ENCODE measurements around the gene RRP12.

RRP12 gene

DNA sequence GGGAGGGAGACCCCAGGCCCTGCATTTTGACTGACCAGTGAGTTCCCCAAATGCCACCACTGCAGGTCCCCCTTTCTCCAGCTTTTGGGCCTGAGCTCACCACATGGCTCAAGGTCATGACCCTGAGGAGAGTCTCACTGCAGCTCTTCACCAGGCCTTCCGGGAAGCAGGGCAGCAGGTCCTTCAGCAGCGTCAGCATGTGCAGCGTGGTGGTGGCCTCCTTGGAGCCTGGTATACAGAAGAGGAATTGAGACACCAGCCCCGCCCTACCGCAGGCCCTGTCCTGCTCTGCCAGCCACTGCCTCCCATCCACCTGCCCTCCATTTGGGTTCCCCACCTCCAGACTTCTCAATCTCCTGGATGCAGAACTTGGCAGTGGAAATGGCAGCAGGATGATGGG lies 13.0 kb downstream of the RRP12 start:
- H3K9ac ChIP-seq (ENCODE audit: insufficient read length, low read depth) = no peak overlapping the region
- no peaks in the 10 kb centered on the region for H3K27me3 ChIP-seq (ENCODE audit: insufficient read depth, insufficient read length)
- peaks cover 2% of the 10 kb centered on the region for H3K4me1 ChIP-seq (ENCODE audit: insufficient read depth, insufficient read length)
- no peaks in the 10 kb centered on the region for H3K9me3 ChIP-seq (ENCODE audit: insufficient read depth, low read length)
- no peak for DNase-seq (ENCODE audit: low read depth, low spot score)
- peaks cover 69% of the 10 kb centered on the region for H3K36me3 ChIP-seq (ENCODE audit: insufficient read depth, insufficient read length, low read length)
- no peak for TF ChIP-seq SUZ12 (IDR thresholded peaks at IDR 0.05; ENCODE audit: extremely low read depth, insufficient read depth, insufficient read length)
- TF ChIP-seq YY1 (IDR thresholded peaks at IDR 0.05; ENCODE audit: insufficient read depth, insufficient read length) = no peak
- TF ChIP-seq ZNF274 (IDR thresholded peaks at IDR 0.05; ENCODE audit: low read depth, low read length) = no peak
- H3K4me3 ChIP-seq (ENCODE audit: insufficient read length, low read depth) = no peak overlapping the region

DNA sequence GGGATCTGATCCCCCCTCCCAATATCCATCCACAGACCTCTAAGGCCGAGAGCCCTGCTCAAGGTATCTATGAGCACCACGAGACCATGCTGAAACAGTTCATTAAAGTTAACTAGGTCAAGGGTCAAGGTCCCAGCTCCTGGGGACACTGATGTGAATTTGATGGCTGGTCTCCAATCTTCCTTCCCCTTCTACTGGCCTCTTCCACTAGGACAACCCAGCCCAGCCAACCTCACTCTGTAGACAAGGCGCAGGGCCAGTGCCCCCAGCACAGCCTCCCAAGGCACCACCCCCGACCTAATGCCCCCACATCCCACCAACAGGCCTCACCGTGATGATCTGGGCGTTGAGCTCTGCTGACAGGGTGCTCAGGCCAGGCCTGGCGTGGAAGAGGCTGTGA lies 15.6 kb downstream of the RRP12 start:
- Histone ChIP-seq H3K4me1 (ENCODE audit: insufficient read depth, insufficient read length) (peaks cover 2% of the 10 kb centered on the region), H3K27me3 (ENCODE audit: insufficient read depth, insufficient read length) (no peaks in the 10 kb centered on the region), H3K9me3 (ENCODE audit: insufficient read depth, low read length) (no peaks in the 10 kb centered on the region), H3K9ac (ENCODE audit: insufficient read length, low read depth) (no peak overlapping the region), H3K4me3 (ENCODE audit: insufficient read length, low read depth) (no peak overlapping the region), H3K36me3 (ENCODE audit: insufficient read depth, insufficient read length, low read length) (peaks cover 77% of the 10 kb centered on the region)
- TF ChIP-seq ZNF274 (IDR thresholded peaks at IDR 0.05; ENCODE audit: low read depth, low read length) = no peak
- no peak for TF ChIP-seq SUZ12 (IDR thresholded peaks at IDR 0.05; ENCODE audit: extremely low read depth, insufficient read depth, insufficient read length)
- no peak for DNase-seq (ENCODE audit: low read depth, low spot score)

GRCh38 chr10:97384641-97385040 lies 16.5 kb downstream of the RRP12 start:
- TF ChIP-seq ZNF274 (IDR thresholded peaks at IDR 0.05; ENCODE audit: low read depth, low read length) (no peak), SUZ12 (IDR thresholded peaks at IDR 0.05; ENCODE audit: extremely low read depth, insufficient read depth, insufficient read length) (no peak), YY1 (IDR thresholded peaks at IDR 0.05; ENCODE audit: insufficient read depth, insufficient read length) (no peak)
- Histone ChIP-seq H3K27me3 (ENCODE audit: insufficient read depth, insufficient read length) (no peaks in the 10 kb centered on the region), H3K4me1 (ENCODE audit: insufficient read depth, insufficient read length) (peaks cover 2% of the 10 kb centered on the region), H3K9ac (ENCODE audit: insufficient read length, low read depth) (no peak overlapping the region), H3K9me3 (ENCODE audit: insufficient read depth, low read length) (no peaks in the 10 kb centered on the region), H3K36me3 (ENCODE audit: insufficient read depth, insufficient read length, low read length) (peaks cover 78% of the 10 kb centered on the region), H3K4me3 (ENCODE audit: insufficient read length, low read depth) (no peak overlapping the region)
- no peak for DNase-seq (ENCODE audit: low read depth, low spot score)

GRCh38 chr10:97384156-97384555 lies 17.0 kb downstream of the RRP12 start:
- TF ChIP-seq YY1 (IDR thresholded peaks at IDR 0.05; ENCODE audit: insufficient read depth, insufficient read length) (no peak), ZNF274 (IDR thresholded peaks at IDR 0.05; ENCODE audit: low read depth, low read length) (no peak), SUZ12 (IDR thresholded peaks at IDR 0.05; ENCODE audit: extremely low read depth, insufficient read depth, insufficient read length) (no peak)
- no peaks in the 10 kb centered on the region for H3K27me3 ChIP-seq (ENCODE audit: insufficient read depth, insufficient read length)
- no peak for DNase-seq (ENCODE audit: low read depth, low spot score)
- H3K9ac ChIP-seq (ENCODE audit: insufficient read length, low read depth) = no peak overlapping the region
- H3K9me3 ChIP-seq (ENCODE audit: insufficient read depth, low read length) = no peaks in the 10 kb centered on the region
- H3K4me3 ChIP-seq (ENCODE audit: insufficient read length, low read depth) = no peak overlapping the region
- peaks cover 79% of the 10 kb centered on the region for H3K36me3 ChIP-seq (ENCODE audit: insufficient read depth, insufficient read length, low read length)
- peaks cover 3% of the 10 kb centered on the region for H3K4me1 ChIP-seq (ENCODE audit: insufficient read depth, insufficient read length)

DNA sequence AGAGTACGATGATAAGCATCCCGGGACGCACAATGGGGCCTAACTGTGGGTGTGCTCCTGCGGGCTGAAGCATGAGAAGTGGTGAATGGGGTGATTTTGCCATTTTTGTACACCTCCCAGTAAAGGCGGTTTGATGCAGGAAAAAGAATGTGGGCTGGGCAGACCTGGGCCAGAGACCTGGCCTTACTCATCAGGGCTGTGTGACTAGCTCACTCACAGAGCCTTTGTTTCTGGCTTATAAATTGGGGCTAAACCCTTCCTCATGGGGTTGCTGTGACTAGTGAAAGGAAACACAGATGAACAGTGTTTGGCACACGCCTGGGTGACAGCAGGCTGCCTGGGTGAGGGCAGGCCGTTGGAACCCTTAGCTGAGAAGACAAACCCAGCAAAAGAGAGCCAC lies 18.0 kb downstream of the RRP12 start:
- Histone ChIP-seq H3K4me1 (ENCODE audit: insufficient read depth, insufficient read length) (peaks cover 5% of the 10 kb centered on the region), H3K36me3 (ENCODE audit: insufficient read depth, insufficient read length, low read length) (peaks cover 77% of the 10 kb centered on the region), H3K4me3 (ENCODE audit: insufficient read length, low read depth) (no peak overlapping the region), H3K27me3 (ENCODE audit: insufficient read depth, insufficient read length) (no peaks in the 10 kb centered on the region), H3K9ac (ENCODE audit: insufficient read length, low read depth) (no peak overlapping the region), H3K9me3 (ENCODE audit: insufficient read depth, low read length) (no peaks in the 10 kb centered on the region)
- DNase-seq (ENCODE audit: low read depth, low spot score) = no peak
- no peak for TF ChIP-seq SUZ12 (IDR thresholded peaks at IDR 0.05; ENCODE audit: extremely low read depth, insufficient read depth, insufficient read length)
- TF ChIP-seq ZNF274 (IDR thresholded peaks at IDR 0.05; ENCODE audit: low read depth, low read length) = no peak
- TF ChIP-seq YY1 (IDR thresholded peaks at IDR 0.05; ENCODE audit: insufficient read depth, insufficient read length) = no peak

DNA sequence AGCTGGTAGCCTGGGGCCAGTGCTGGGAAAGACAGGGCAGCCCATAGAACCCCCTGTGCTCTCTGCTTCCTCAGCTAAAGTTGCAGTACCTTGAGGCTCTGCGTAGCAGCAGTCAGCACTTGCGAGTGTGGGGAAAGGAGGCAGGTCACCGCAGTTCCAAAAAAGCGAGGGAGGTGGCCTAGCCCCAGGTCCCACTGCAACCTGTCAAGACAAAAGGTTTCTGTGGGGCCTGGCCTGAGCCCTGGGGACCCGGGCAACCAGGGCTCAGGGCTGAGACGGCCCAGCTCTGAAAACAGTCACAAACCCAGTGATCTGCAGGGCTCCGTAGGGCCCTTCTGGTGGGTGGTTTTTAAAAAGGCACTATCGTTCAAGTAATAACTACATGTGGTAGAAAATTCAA lies 19.5 kb downstream of the RRP12 start:
- no peak for DNase-seq (ENCODE audit: low read depth, low spot score)
- no peaks in the 10 kb centered on the region for H3K9me3 ChIP-seq (ENCODE audit: insufficient read depth, low read length)
- peaks cover 5% of the 10 kb centered on the region for H3K4me1 ChIP-seq (ENCODE audit: insufficient read depth, insufficient read length)
- no peak for TF ChIP-seq ZNF274 (IDR thresholded peaks at IDR 0.05; ENCODE audit: low read depth, low read length)
- TF ChIP-seq SUZ12 (IDR thresholded peaks at IDR 0.05; ENCODE audit: extremely low read depth, insufficient read depth, insufficient read length) = no peak
- no peak for TF ChIP-seq YY1 (IDR thresholded peaks at IDR 0.05; ENCODE audit: insufficient read depth, insufficient read length)
- no peaks in the 10 kb centered on the region for H3K27me3 ChIP-seq (ENCODE audit: insufficient read depth, insufficient read length)
- H3K9ac ChIP-seq (ENCODE audit: insufficient read length, low read depth) = no peak overlapping the region
- peaks cover 78% of the 10 kb centered on the region for H3K36me3 ChIP-seq (ENCODE audit: insufficient read depth, insufficient read length, low read length)
- no peak overlapping the region for H3K4me3 ChIP-seq (ENCODE audit: insufficient read length, low read depth)

DNA sequence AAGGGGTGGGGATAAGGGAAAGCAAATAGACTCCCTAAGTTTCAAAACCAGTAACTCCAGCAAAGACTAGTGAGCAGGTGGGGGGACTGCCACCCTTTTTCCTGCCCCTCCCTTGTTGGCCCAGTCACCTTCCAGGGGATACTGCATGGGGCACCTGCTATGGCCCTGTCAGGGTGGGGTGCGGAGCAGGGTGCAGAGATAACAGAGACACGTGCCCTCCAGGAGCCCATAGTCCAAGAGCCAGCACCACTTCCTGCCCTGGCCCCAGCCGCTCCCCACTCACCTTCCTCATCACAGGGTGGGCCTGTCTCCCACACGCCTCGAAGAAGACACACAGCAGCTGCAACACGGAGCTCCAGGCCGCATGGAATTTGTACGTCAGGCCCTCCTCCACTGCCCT lies 20.6 kb downstream of the RRP12 start:
- no peak overlapping the region for H3K9ac ChIP-seq (ENCODE audit: insufficient read length, low read depth)
- H3K4me1 ChIP-seq (ENCODE audit: insufficient read depth, insufficient read length) = peaks cover 4% of the 10 kb centered on the region
- H3K36me3 ChIP-seq (ENCODE audit: insufficient read depth, insufficient read length, low read length) = peaks cover 77% of the 10 kb centered on the region
- no peaks in the 10 kb centered on the region for H3K9me3 ChIP-seq (ENCODE audit: insufficient read depth, low read length)
- no peaks in the 10 kb centered on the region for H3K27me3 ChIP-seq (ENCODE audit: insufficient read depth, insufficient read length)
- TF ChIP-seq ZNF274 (IDR thresholded peaks at IDR 0.05; ENCODE audit: low read depth, low read length) = no peak
- TF ChIP-seq SUZ12 (IDR thresholded peaks at IDR 0.05; ENCODE audit: extremely low read depth, insufficient read depth, insufficient read length) = no peak
- TF ChIP-seq YY1 (IDR thresholded peaks at IDR 0.05; ENCODE audit: insufficient read depth, insufficient read length) = no peak
- H3K4me3 ChIP-seq (ENCODE audit: insufficient read length, low read depth) = no peak overlapping the region
- DNase-seq (ENCODE audit: low read depth, low spot score) = no peak

Measured in NT2/D1 (cell line).